ENCODE results near the gene LDB2.

LDB2 gene

DNA sequence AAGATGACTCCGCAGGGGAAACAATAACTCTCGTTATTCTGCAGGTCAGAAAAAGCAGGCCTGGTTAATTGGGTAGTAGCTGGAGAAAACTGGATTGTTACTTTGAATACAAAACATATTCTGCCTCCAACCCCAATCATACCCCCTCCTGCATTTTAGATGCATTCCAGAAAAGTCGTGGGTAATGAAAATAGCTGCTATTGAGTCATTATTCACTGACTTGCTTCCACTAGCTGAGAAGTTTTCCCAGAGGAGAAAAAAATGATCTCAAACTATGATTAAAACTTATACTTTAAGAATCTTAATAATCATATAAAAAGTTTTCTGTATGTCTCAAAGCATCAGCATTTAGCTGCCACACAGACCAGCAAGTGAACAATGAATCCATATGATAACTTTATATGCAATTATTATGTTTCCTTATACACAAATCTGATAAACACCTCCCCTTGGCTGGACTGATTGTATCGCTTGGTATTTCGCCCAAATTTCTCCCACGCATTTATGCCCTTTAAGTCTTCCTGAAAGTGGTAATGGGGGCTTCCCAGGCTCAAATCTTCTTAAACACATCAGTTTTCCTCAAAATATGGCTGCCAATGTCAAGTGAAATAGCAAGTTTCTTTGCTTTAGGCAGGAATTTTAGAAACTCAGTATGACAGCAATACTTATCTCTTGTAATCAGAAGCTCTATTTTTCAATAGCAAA, 181.0 kb downstream of the LDB2 start:
- H3K4me3 ChIP-seq = no peak overlapping the region
- H3K27ac ChIP-seq = no peak overlapping the region
- no peaks in the 10 kb centered on the region for H3K36me3 ChIP-seq
- no peaks in the 10 kb centered on the region for H3K9me3 ChIP-seq
- no peak for TF ChIP-seq CTCF (IDR thresholded peaks at IDR 0.05)
- H3K27me3 ChIP-seq = no peaks in the 10 kb centered on the region
- no peak for DNase-seq
- peaks cover 0 to 6% (median 0%) of the 10 kb centered on the region in 4 donors for H3K4me1 ChIP-seq
- intact Hi-C loops (cut with DNase I; ENCODE audit: low total_unique reads) = no loop called here

GRCh38 chr4:16715482-16715881, 183.0 kb downstream of the LDB2 start:
- no peaks in the 10 kb centered on the region for H3K27me3 ChIP-seq
- intact Hi-C loops (cut with DNase I; ENCODE audit: low total_unique reads) = no loop called here
- H3K9me3 ChIP-seq = no peaks in the 10 kb centered on the region
- H3K4me1 ChIP-seq = peaks cover 0 to 6% (median 0%) of the 10 kb centered on the region in 4 donors
- H3K4me3 ChIP-seq = no peak overlapping the region
- no peak for DNase-seq
- no peak overlapping the region for H3K27ac ChIP-seq
- H3K36me3 ChIP-seq = no peaks in the 10 kb centered on the region
- TF ChIP-seq CTCF (IDR thresholded peaks at IDR 0.05) = no peak

- no peak for TF ChIP-seq CTCF (IDR thresholded peaks at IDR 0.05)
- Histone ChIP-seq H3K36me3 (no peaks in the 10 kb centered on the region), H3K9me3 (no peaks in the 10 kb centered on the region), H3K4me1 (peaks cover 0 to 6% (median 0%) of the 10 kb centered on the region in 4 donors), H3K4me3 (no peak overlapping the region), H3K27ac (no peak overlapping the region), H3K27me3 (no peaks in the 10 kb centered on the region)
- intact Hi-C loops (cut with DNase I; ENCODE audit: low total_unique reads) = no loop called here
- DNase-seq = no peak
Measured at GRCh38 chr4:16714191-16714590, 184.3 kb downstream of the LDB2 start.

DNA sequence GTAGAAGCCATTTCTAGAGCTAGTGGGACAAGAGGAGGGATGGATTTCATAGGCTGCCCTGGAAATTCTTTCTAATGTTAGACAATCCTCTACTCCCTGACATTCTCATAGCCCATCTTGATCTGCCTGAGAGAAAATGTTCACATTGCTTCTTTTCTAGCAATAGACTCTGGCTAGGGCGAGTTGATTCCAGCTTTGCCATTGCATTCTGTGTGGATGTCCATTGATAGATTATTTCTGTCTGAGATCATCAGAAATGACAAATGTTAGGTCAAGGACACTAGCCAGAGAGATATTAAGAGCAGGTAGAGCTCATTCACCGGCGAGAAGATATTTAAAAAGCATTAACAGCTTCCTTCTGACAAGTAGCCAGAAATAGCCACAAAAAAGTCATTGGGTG, 184.7 kb downstream of the LDB2 start:
- no peaks in the 10 kb centered on the region for H3K36me3 ChIP-seq
- no peaks in the 10 kb centered on the region for H3K27me3 ChIP-seq
- H3K27ac ChIP-seq = no peak overlapping the region
- intact Hi-C loops (cut with DNase I; ENCODE audit: low total_unique reads) = no loop called here
- peaks cover 0 to 6% (median 0%) of the 10 kb centered on the region in 4 donors for H3K4me1 ChIP-seq
- no peak for TF ChIP-seq CTCF (IDR thresholded peaks at IDR 0.05)
- no peak for DNase-seq
- no peak overlapping the region for H3K4me3 ChIP-seq
- no peaks in the 10 kb centered on the region for H3K9me3 ChIP-seq

GRCh38 chr4:16713271-16713670, 185.2 kb downstream of the LDB2 start:
- no peak for TF ChIP-seq CTCF (IDR thresholded peaks at IDR 0.05)
- no peak for DNase-seq
- H3K27ac ChIP-seq = no peak overlapping the region
- H3K36me3 ChIP-seq = no peaks in the 10 kb centered on the region
- peaks cover 0 to 6% (median 0%) of the 10 kb centered on the region in 4 donors for H3K4me1 ChIP-seq
- H3K27me3 ChIP-seq = no peaks in the 10 kb centered on the region
- intact Hi-C loops (cut with DNase I; ENCODE audit: low total_unique reads) = no loop called here
- H3K4me3 ChIP-seq = no peak overlapping the region
- no peaks in the 10 kb centered on the region for H3K9me3 ChIP-seq
